NT2/D1 (cell line): Measurements from ENCODE around the gene EVX1.

Experiments used
- SUZ12 ChIP-seq: IDR thresholded peaks from 2 replicates; pipeline ENCODE4 v1.6.1; 2011; ENCODE audit not compliant: insufficient read length, insufficient read depth; ENCODE audit errors: extremely low read depth
- YY1 ChIP-seq: IDR thresholded peaks from 2 replicates; pipeline ENCODE4 v1.6.1; 2011; ENCODE audit not compliant: insufficient read length, insufficient read depth
- ZNF274 ChIP-seq: IDR thresholded peaks from 2 replicates; pipeline ENCODE4 v1.6.1; 2011; ENCODE audit warnings: mild to moderate bottlenecking, low read depth, low read length

DNA sequence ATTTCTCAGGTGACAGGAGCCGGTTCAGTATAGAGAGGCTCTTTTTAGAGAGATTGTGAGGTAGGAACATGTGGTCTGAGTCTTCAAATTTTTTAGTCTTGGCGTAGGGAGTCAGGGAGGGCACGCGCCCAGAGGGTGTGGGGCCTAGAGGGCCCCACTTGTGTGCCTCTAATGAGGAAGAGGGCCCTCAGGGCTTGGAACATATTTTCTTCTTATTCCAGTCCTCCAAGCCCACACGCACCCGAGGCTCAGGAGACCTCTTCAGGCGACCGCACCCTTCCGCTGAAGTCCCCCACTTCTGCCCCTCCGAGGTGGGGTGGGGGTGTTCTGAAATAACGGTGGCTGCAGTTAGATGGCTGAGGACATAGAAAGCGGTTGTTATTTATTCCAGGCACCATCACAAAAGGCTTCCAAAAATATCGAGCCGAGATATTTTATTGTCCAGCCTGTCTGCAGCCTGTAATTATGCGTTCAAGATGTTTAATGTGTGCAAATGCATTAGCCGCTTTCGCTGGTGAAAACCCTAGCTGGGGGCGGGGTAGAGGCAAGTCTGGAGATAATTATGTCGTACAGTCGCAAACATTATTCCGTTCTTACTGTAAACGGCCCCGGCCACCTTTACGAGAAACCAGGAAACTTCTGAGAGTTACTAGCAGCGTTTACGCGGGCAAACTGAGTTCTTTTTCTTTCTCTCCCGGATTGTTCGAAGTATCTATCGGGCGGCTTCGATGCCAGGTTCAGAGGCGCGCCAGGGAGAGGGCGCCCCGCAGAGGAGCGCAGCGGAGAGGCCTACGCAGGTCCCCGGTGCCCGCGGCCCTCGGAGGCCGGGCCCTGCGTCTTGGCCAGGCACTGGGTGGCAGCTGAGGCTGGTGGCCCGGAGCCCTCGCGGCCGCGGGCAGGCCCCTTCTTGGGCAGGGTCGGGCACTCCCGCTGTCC lies 29.8 kb upstream of the EVX1 start:
- TF ChIP-seq ZNF274 (no peak), YY1 (no peak), SUZ12 (no peak)
